ENCODE data around the gene GPC3.

Gene GPC3

DNA sequence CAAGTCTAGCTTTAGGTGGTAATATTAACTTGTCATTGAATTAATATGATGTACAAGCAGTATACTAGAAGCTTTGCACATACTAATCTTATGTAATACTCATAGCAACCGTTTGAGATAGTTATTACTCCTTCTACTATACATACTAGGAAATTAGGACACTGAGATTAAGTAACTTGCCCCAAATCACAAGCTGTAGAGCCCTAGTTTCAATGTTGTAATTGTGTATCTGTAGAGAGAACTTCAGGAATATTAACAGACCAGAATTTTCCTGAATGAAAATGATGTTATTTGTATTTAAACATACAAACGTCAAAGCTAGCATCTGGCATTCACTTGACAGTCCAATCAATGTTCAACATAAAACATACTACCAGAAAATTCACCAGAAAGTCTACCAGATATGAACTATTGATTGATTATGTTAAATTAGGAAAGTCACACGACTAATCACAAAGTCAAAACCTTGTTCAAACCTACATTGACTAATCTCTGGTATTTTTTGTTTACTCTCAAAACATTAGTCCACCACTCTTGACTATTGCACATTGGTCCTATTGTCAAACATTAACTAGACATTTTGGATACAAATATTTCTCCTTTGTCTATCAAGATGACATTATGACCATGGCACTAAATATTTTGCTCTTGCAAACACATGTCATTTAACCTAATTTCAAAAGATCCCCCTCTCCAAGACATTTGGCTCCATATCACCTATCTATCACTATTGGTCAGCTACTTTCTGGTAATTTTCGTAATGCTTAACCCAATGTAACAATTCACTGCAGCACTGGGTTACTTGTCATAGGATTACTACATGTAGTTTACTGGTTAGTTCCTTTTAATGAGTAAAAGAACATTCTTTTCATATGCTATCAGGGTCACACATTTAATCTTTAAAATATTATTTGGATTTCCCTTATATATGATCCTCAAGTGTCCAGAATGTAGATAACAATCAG is 100.7 kb downstream of the GPC3 start:
- DNase-seq (ENCODE audit: low read depth) = no peak

DNA sequence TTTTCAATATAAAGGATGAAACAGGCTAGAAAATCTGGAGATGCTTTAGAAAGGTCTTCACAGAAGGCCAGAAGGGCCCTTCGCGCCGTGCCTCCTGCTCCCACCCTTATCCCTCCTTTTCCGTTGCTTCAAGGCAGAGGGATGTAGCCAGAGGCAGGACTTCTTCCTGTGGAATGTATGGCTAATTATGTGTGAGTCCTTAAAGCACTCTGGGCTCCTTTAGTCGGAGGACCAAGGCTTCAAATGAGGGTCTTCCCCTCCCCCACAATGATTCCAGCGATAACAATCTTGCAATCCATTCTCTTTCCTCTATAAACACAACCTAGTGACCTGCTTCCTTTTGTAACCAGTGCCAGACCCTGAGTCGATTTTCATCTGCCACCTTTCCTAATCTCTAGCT is 103.5 kb downstream of the GPC3 start:
- DNase-seq (ENCODE audit: low read depth) = no peak

DNA sequence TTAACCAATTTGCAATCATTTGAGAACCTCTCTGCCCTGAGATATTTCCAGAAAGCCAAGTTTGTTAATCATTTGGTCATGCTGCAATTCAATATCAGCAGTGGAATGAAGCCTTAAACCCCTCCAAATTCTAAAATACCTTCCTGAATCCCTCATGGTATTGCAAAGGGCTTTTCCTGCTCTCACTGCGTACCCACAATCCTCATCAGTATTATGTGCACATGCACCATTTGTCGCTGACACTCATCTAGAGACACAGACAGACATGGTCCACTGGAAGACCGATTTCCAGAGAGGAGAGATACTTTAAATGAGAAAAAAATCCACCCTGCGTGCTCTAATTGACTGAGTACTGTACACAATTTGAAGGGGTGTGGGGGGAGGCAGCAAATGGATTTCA is 104.4 kb downstream of the GPC3 start:
- no peak for DNase-seq (ENCODE audit: low read depth)

DNA sequence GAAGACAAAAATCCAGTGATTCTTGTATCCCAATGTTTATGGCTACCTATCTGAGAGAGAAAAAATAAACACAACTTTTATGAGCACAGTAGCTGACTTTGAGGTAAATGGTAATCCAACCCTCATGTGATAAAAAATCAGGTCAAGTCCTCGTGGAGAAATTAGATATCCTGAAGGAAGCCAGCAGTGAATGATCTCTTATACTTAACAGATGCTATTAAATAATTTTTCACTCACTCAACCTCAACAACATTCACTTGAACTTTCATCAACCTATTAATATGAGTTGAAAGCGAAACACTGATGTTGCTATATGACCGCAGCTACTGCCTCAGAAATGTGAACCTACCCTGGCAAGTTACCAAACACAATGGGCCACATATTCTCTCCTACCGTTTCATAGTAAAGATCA is 105.4 kb downstream of the GPC3 start:
- no peak for DNase-seq (ENCODE audit: low read depth)

DNA sequence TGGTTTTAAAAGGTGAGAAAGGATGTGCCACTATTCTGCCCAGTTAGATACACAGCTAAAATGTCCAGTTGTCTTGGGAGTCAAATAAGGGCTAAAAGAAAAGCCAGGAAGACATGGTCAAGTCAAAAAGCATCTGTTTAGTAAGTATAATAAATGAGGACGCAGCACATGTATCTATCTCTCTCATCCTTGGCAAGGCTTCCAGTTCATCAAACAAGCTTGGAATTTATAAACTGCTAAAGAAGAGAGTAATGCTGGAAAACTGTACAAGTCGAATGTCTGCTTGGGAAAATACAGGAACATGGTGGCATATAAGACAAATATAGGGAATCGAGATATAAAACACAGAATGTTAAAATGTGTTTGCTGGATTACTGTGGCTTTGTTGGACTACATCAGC is 106.7 kb downstream of the GPC3 start:
- no peak for DNase-seq (ENCODE audit: low read depth)

DNA sequence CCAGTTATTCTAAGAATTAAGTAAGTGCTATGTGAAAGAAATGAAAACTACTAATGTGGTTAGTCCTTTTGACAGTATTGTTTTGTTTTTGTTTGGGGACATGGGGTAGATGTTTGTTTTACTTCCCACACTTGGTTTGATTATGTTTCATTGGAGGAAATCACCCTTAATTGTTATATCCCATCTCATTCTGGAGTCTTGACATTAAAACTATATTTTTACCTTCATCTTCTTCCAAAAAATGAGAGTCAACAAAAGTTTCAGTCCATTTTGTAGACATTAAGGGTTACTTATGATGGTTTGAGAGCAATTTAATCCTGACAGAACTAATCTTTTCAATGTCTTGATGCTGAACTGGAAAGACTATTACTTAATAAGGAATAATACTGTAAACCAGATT is 108.7 kb downstream of the GPC3 start:
- no peak for DNase-seq (ENCODE audit: low read depth)

DNA sequence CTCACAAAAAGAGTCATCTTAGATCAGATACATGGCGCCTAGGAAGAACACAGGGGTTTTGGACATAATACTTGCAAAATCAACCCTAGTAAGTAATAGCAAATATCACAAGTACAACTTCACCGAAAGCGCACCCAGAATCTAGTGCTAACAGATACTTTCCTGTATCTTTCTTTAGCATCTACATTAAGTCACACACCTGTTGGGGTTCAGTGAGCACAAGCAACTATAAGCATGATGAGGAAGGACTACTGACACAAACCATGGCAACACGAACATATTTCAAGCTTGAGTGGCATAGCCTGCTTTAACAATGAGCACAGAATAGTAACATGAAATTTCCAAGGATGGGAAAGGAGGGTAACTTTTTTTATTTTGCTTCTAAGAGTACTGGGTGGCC is 116.1 kb downstream of the GPC3 start:
- no peak for DNase-seq (ENCODE audit: low read depth)

DNA sequence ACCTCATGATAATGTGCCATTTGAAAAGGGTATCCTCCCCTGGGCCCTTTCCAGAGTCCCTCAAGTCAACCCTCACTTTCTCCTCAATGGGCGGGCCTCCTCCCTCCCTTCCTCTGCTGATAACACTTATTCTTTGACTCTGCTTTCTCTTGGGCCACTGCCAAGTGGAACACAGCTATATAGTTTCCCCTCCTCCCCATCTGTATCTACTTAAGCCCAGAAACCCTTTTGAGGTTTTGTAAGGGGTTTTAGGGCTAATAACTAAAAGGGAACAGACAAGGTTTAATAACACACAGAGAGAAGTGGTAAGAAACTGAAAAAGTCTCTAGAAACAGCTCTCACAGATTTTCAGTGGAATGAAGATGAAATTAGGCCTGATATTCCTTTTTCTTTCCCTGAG is 116.7 kb downstream of the GPC3 start:
- no peak for DNase-seq (ENCODE audit: low read depth)

DNA sequence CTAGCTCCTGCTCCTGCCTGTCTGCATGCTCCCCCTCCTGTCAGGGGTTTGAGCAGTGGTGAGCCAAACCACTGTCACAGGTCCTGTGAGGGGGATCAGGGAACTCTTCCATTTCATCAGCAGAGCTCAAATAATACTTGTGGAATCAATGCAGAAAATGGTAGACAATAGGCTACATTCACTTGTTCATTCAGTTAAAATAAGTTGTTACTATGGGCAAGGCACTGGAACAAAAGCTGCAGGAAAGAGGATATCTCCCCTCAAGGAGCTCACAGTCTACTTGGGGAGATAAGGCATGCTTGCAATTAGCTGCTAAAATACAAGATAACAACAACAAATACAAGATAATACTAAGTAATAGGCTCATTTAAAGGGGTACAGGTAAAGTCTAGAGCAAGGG is 117.1 kb downstream of the GPC3 start:
- no peak for DNase-seq (ENCODE audit: low read depth)

DNA sequence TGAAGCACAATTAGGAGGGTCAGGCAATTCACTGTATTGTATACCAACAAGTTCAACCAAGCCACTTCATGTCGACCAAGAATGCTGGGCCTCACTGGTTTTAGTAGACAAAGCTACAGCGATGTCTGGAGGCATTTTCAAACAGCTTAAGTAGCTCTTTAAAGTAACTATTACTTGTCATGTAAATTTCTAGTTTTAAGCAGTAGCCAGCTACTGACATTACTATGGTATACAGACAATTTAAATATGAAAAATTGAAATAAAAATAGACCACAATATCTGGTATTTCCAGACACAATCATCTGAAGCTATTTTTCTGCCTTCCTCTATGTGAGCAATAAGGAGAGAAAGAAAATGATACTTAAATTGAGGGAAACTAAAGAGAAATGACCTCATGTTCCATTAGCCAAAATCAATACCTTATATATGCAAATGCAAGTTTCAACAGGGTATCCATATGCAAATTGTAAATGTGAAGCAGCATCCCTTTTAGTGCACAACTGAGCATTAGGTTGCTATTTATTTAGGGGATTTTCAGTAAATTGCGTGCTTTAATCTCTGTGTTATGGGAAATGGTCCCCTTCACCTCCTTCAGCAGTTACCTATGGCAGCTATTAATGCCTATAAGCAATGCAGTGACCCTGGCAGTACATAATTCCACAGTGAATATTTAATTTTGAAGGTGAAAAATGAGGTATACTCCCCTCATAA is 119.5 kb downstream of the GPC3 start:
- no peak for DNase-seq (ENCODE audit: low read depth)

DNA sequence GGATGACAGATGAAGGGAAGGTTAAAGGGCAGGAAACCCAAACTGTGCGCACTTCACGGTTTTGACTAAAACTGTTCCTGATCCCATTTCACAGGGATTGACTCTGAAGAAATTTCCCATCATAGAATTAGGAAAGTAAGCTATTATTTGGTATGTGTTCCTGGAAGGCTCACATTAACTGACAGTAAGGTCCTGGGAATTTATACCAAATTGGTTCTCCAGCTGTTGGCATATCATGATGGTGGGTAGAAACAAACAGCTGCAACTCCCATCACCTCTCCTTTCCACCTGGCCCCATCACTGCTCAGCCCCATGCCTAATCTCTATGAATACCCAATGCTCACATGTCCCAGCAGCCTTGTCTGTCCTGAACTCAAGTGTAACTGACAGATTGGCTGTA is 121.2 kb downstream of the GPC3 start:
- no peak for DNase-seq (ENCODE audit: low read depth)

DNA sequence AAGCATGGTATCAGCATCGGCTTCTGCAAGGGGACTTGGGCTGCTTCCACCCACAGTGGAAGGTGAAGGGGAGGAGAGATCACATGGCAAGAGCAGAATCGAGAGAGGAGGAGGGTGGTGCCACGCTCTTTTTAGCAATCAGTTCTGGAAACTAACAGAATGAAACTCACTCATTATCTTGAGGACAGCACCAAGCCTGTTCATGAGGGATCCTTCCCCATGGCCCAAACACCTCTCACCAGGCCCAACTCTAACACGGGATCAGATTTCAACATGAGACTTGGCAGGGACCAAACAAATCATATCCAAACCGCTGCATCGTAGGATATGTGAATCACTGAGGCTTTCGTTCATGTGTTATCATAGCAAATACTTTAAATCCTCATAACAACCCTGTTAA is 125.5 kb downstream of the GPC3 start:
- DNase-seq (ENCODE audit: low read depth) = peak; percentile 13

DNA sequence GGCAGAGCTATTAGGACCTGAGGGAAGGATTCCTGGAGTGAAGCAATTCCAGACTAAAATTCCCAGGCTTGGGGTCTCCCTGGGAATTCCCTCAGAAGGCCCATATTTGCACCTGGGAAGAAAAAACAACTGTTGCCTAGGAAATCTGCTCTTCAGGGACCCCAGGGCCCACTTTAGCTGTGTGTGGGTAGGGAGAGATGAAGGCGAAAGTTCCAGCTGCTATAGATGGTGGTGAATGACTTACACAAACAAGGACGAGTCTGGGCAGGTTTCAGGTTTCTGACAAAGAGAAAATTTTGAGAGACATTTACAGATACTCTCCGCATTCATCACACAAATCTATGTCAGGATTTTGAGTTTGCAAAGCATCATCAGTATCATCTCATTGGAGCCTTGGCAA is 126.1 kb downstream of the GPC3 start:
- no peak for DNase-seq (ENCODE audit: low read depth)

DNA sequence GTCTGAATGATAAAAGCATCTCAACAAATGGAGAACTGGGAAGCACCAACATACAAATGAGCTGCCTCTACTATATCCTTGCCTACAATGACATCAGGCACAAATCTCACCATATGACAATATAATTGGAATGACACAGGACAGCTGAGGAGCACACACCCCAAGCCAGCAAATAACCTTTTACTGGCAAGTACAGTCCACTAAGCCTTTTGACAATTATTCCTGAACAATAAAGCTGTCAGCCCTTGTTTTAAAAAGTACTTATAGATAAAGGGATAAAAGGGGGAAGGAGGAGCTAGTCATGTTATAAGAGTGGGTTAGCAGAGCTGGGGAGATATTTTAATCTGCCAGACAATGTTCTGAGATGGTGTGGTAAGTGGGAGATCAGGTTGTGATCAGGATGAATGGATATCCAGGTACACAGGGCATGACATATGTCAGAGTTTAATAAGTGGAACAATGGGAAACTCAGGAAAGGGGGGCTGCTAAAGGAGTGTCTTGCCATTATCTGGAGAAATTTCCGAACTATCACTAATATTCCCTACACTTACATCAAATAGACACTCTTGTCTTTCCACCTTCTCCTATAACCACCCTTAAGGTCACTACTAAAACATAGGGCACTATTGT is 127.6 kb downstream of the GPC3 start:
- no peak for DNase-seq (ENCODE audit: low read depth)

DNA sequence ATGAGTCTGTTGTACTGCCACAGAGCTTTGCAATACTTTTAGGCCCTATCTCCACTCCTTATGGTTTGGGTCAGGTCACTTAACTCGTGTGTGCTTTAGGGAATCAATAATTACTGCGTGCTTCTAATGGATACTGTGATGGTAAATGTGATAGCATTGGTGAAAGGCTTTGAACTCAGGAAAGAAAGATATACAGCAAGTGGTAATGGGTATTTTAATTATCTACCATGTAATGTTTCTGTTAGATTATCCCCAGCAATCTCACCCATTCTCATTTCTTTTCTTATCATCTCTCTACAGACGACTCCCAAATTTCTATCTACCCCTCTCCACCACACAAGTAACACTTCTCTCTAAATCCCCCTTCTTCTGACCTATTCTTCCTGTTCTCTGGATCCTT is 128.6 kb downstream of the GPC3 start:
- DNase-seq (ENCODE audit: low read depth) = no peak

DNA sequence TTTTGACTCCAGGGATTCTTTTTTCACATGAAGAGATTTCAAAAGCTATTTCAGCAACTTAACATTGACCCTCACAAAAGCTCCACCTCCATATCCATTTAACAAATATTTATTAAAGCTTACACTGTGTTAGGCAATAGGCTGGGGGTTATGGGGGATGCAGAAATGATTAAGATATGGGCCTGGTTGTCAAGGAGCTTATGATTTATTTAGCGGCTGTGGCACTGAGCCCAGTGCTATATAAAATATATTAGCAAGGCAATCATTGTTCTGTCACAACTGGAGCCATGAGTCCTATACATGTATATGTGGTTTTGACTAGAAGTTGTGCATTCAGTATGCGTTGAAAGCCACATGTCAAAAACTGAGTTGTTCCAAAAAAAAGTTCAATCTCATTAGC is 131.1 kb downstream of the GPC3 start:
- DNase-seq (ENCODE audit: low read depth) = no peak

DNA sequence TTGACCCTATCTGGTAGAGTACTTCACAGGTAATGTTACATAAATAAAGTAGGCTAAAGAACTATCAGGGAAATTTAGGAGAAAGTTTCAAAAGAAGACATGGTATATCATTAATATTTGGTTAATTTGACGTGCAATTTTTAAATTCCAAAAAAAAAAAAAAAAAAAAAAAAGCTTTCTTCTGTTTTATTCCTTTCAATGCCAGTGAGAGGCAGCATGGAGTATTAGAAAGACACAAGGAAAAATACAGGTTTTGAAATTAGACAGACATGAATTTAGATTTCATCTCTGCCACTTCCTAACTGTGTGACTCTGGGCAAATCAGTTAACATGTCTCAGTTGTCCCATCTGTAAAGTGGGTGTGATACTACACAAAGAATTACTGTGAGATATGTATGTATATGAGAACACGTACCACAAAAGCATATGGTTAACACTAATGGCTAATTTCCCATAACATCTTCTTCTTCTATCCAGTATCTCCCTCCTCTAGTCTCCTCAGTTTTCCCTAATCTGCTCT is 132.5 kb downstream of the GPC3 start:
- DNase-seq (ENCODE audit: low read depth) = no peak

DNA sequence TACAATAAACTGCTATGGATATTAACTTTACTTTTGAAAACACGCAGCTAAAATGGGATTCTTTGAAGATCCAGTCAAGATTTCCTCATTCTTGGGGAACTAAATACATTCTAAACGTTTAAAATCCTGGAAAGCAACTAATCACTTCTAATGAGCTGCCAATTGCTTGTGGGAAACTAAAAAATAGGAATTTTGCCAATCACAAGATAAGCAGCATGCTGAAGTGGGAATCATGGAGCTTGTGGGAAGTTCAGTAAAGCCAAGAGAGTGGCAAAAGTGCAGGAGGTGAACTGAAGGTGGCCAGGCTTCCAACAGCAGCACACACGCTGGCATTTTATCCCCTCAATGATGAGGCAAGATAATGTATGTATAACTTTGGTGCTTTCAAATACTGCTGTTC is 133.0 kb downstream of the GPC3 start:
- DNase-seq (ENCODE audit: low read depth) = no peak

DNA sequence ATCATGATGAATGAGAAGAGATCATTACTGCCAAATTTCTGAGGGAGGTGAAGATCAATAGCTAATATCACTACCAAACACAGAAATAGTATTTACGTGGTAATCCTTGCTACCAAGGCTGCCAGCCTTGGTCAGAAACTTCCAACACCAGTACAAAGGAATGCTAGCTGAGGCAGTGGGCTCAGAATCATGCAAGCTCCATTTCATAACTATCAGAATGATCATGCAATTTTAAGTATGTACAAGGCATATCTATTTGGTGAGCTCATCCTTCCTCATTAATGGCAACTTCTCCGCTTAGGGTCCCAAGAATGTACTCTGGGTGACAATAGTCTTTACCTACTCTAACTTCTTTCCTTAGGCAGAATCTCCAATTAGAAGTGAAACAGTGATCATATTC is 135.0 kb downstream of the GPC3 start:
- DNase-seq (ENCODE audit: low read depth) = no peak

DNA sequence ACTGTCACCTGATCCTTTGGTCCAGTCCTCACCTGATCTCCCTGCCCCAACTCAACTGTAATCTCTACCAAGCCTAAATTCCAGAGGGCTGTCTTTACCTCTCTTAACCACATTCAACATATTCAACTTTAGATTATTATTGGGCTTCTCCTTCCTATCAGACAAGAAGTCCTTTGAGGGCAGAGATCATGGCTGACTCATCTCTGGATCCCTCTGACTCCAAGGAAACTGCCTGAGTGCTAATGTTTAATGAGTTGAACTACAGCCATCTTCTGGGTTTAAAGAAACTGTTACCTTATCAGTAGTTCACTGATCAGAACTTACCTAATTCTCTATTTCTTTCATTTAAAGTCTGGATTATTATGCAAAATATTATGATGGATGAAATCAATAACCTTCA is 135.7 kb downstream of the GPC3 start:
- no peak for DNase-seq (ENCODE audit: low read depth)

DNA sequence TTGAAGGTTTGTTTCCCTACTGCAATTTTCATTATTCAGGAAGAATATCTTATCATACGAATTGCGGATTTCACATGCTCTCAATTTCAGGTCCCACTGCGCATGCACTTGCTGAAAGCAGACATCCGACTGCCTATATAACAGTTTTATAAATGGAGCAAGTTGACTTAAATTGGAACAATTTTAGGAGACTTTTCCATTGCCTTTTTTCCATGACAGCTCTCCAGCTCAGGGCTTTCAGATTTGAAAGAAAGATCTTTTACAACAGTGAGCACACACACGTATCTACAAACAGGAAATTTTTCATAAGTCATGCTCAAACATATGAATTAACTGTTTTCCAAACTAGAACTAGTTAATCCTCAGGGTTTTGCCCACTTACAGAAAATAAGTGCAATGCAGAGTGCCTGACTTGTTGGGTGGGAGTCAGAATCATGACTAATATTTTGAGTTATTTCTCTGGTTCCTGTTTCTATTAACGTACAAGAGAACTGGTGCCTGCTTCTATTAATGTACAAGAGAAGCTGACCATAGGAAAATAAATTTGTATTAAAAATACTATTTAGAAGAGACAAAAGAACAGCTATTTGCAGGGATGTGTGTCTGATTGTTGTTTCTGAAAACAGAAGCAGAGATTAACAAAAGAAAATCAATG is 137.9 kb downstream of the GPC3 start:
- no peak for DNase-seq (ENCODE audit: low read depth)

DNA sequence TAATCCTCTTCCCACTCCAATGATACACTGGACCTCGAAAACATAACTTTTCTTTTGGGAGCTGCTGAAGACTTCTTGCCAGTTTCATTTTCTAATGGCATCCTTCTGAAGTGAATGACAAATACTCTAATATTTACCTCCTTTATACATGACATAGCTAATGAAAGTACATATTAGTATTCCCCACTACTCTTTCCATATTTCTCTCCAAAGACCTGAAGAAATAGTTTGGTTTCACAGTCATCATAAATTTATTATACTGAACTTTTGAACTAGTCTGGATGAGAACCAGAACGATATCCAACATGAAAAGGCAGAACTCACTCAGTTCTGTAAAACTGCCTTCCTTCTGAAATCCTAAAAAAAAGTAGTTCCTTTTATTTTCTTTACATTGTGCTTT is 139.1 kb downstream of the GPC3 start:
- DNase-seq (ENCODE audit: low read depth) = no peak
